ENCODE data around the gene NTRK3.
"Not testable (repeated sequence)": the region's sequence is repeated elsewhere in the genome, so short reads cannot be mapped to it uniquely, and the experiment has no call there.

The NTRK3 gene

GRCh38 chr15:87863152-87863551, 393.4 kb downstream of the NTRK3 start:
- no peak for DNase-seq

DNA sequence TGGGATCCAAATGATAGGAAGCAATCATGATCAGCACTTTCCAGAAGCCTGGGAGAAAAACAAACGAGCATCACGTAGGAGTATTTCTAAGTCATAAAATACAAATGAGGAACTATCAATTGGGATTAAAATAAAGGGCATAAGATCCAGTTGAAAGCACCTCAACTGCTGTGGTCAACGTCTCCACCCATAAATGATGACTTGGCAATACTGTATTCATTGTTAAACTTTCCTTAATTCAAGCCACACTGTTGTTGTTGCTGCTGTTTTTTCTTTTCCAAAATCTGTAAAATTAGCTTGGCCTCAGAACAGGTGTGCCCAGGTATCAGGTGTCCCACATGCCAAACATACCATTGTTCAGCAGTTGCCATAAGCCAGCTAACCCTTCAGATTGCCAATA, 395.8 kb downstream of the NTRK3 start:
- DNase-seq: no peak

DNA sequence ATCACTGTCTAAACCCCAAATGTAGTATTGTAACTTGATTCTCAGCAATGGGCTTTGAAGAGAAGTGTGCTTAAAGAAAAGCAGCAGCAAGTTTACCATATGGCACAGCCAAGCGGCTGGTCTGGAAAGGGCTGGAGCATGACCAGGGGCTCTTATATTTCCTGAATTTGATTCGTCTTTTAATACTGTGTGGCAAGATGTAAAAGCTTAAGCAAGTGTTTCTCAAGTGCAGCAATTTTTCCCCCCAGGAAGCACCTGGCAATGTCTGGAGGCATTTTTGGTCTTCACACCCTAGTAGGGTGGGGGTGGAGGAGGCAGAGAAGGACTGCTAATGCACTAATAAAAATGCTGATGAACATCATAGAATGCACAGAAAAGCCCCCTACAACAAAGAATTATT, 397.9 kb downstream of the NTRK3 start:
- DNase-seq: peak; percentile 34 to 86

- DNase-seq: no peak
Observed at GRCh38 chr15:87851497-87851896, 405.0 kb downstream of the NTRK3 start.

- DNase-seq: no peak
Observed at GRCh38 chr15:87850916-87851315, 405.6 kb downstream of the NTRK3 start.

- no peak for DNase-seq
Observed at GRCh38 chr15:87849181-87849580, 407.4 kb downstream of the NTRK3 start.

DNA sequence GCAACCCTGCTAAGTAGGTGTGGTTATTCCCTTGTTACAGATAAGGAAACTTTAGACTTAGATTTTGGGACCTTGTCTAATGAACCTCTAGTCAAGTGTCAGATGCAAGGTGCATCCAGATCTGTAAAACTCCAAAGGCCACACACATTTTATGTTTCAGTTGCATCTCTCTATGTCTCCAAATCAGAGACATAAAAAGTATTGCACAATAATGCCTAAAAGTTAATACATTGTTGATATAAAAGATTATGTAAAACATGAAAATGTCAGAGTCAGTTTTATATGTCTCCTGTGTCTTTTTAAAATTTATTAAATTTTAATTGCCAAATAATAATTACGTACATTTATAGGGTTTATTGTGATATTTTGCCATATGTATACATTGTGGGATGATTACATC, 408.5 kb downstream of the NTRK3 start:
- no peak for DNase-seq

DNA sequence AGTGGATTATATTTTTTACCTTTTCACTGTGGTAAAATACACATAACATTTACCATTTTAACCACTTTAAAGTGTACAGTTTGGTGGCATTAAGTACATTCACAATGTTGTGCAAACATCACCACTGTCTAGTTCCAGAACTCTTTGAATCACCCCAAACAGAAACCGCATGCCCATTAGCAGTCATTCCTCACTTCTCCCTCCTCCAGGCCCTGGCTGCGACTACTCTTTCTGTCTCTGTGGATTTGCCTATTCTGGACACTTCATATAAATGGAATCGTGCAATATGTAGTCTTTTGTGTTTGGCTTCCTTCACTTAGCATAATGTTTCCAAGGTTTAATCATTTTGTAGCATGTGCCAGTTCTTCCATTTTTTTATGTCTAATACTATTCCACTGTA, 409.8 kb downstream of the NTRK3 start:
- DNase-seq: no peak

- DNase-seq: no peak
Observed at GRCh38 chr15:87843312-87843711, 413.2 kb downstream of the NTRK3 start.

DNA sequence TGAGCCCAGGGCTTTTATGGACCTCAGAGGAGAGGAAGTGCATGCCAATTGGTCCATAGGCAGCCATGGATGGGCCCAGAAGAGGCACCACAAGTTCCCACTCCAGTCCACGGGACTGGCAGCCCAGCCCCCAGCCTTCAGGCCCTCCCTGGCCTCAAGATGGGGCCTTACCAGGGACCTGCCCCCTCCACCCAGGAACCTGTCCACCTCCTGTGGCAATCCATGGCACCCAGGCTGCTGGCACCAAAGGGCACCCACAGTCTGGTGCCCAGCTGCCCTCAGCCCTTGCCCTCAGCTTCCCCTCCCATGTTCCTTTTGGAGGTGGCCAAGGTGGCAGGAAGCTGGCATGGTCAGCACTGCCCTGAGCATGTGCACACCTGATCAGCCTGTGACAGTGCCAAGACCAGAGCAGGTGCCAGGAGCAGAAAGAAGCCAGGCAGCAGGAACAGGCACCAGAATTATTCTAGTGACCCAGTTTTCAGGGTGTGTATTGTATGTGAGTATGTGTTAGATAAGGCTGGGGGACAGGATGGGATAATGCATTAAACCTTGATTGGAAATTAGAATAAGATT, 415.0 kb downstream of the NTRK3 start:
- no peak for DNase-seq

- DNase-seq: not testable (repeated sequence)
Observed at GRCh38 chr15:87835830-87836229, 420.7 kb downstream of the NTRK3 start.

DNA sequence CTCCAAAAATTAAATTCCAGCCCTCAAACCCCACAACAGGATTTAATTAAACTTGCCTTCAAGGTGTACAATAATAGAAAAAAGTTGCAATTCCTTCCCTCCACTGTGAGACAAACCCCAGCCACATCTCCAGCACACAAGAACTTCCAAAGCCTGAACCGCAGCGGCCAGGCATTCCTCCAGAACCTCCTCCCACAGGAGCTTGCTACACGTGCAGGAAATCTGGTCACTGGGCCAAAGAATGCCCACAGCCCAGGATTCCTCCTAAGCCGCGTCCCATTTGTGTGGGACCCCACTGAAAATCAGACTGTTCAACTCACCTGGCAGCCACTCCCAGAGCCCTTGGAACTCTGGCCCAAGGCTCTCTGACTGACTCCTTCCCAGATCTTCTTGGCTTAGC, 423.2 kb downstream of the NTRK3 start:
- DNase-seq: not testable (repeated sequence)

DNA sequence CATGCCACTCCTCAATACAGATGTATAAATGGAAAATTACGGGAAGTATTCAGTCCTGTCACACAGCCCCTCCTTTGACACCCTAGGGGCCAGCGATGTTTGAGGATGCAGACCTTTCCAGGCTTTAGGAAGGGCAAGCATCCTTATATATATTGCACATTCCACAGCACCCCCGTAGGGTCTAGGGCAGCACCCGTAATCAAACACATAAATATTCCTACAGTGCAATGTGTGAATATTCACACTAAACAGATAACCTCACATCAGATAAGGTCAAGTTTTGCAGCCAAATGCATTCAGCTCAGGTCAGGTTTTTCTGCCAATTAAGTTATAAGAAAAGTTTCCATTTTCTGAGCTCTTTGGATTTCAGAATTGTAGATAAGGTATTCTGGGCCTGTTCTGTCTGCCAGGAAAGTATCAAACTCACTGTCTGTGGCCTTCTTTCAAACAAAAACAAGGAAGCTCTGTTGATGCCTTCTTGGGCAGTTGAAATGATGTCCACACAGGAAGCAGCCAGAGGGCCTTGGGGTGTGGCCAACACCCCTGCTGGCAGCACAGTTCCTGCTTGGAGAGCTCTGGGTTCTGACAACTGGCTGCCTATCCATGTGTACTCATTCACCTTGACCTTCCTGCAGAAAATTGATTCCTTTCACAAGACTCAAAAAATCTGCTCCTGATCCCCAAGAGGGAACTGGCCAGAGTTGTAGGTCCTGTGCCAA, 427.0 kb downstream of the NTRK3 start:
- DNase-seq: no peak

DNA sequence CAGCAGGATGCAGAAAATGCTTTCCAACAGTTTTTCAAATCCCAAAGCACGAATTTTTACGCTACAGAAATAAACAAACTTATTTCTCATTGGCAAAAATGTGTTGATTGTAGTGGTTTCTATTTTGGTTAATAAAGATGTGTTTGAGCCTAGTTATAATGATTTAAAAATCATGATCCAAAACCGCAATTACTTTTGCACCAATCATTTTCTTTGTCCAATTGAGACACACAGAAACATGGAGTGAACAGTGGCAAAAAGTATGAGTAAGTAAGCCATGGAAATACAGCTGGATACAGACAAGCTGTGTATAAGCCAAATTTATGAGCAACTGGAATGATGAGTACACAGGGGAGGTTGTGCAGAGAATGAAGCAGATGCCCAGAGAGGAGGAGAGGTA, 427.9 kb downstream of the NTRK3 start:
- DNase-seq: no peak

DNA sequence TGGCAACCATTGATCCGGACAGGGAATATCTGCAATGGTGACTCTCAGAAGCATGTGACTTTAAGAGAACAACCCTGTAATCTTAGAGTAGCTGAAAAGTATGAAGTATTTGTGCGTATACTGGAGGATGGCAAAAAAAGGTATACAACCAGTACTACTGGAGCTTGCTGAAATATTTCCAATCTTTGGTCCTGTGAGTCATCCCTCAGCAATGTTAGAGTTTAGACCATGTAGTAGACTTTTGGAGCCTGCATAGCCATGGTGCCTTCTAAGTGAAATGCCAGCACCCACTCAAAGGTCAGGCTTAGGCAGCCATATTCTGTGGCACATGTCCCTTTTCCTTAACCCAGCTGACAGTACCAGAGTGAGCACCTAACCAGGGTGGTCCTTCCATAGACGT, 429.4 kb downstream of the NTRK3 start:
- DNase-seq: no peak

- no peak for DNase-seq
Observed at GRCh38 chr15:87826119-87826747, 430.3 kb downstream of the NTRK3 start.

DNA sequence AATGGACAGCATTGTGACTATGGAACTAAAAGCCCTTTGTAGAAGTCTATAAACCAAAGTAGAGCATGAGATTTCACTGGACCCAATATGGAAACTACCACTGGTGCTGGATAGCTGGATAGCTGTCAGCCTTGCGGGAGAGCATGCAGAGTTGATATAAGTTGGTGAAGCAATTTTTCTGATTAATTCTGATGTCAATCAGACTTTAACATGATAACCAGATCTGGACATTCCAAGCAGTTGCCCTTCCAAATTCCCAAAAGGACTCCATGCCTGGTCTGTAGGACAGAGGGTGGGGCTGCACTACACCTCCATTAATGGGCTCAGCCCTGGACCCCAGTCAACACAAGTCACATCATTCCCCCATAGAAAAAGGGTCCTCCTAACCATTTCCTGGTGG, 437.8 kb downstream of the NTRK3 start:
- no peak for DNase-seq

DNA sequence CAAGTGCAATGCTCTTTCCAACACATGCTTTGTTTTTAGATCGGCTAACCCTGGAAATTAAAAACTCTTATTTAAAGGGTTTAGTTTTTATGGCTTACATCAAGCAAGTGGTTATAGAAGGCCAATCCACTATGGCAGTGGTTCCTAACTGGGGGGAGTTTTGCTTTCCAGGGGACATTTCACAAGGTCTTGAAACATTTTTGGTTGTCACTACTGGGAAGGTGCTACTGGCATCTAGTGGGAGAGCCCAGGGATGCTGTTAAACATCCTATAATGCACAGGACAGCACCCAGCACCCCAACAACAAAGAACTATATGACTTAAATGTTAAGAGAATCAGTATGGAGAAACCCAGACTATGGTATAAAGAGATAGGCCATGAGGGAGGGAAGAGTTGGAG, 439.0 kb downstream of the NTRK3 start:
- no peak for DNase-seq

DNA sequence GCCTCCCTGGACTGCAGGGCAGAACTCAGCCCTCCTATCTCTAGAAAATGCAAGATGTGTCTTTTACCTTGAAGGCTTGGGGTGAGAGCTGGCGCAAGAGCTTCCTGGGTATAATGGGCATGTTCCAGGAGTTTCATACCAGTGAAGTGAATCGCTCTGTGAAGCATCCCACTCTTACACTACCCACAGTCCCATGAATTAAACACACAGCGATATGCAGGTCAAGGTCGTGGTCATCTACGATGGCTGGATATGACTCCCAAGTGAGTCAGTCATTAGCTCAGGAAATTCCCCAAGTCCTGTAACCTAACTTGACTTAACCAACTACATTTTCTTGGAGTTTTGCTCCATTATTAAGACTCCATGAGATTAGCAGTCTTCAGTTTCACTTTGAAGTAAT, 439.7 kb downstream of the NTRK3 start:
- no peak for DNase-seq

DNA sequence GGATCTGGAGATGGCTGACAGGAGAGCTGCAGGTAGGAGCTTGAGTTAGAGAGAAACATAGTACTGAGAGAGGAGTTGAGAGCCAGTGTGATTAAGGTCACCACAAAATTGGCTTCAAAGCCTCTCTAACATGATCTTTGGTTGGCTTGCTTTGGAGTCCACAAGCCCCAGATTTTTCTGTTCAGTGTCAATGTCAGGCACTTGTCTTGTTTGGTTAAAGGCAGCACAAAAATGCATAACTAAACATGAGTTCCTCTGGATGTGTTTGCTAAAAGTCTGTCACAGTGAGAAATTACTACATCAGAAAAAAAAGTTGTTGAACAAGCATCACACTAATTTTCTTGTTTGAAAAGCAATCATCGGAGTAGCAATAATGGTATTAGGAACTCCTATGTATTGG, 440.5 kb downstream of the NTRK3 start:
- no peak for DNase-seq
